Measurements from ENCODE around the gene SFMBT2. TPM values are rescaled to one million over a fixed set of nuclear protein-coding genes. Genes with fewer than 3 reads are reported as not detected.

Gene SFMBT2
- total RNA-seq, 3 donors from 2014 or later (not counting 1 experiment from before 2014, with no cell fraction given), result 50.4 to 70.4 (median 52.2) TPM

DNA sequence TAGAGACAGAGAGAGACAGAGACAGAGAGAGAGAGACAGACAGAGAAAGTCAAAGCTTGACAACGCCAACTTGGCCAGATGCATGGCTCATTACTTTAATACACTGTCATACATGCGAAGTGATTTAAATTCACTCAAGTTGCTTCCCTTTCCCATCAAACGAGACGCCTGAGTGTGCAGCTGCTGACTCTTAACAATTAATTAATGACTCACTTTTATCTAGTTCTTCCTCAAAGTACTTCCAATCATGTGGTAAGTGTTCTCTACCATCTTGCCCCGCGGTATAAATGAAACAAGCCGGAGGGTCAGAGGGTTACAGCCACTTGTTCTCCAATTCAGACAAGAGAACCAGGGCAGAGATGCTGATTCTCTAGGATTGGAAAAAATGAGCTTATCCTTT is 90.8 kb downstream of the SFMBT2 start:
- Histone ChIP-seq H3K9me3 (ENCODE audit: control insufficient read depth, insufficient read depth, low read length) (peaks cover 4% of the 10 kb centered on the region), H3K27me3 (ENCODE audit: control insufficient read depth, insufficient read depth, low read length) (no peaks in the 10 kb centered on the region), H3K36me3 (ENCODE audit: control insufficient read depth, insufficient read depth, low read length) (no peaks in the 10 kb centered on the region), H3K27ac (ENCODE audit: low read length) (no peak overlapping the region), H3K4me1 (ENCODE audit: control insufficient read depth, insufficient read depth, low read length) (peaks cover 26% of the 10 kb centered on the region), H3K4me3 (ENCODE audit: low read length) (no peak overlapping the region)
- TF ChIP-seq CTCF (IDR thresholded peaks at IDR 0.05), result no peak
- intact Hi-C loops (cut with micrococcal nuclease), result no loop called here
- Mint-ChIP-seq H3K27me3 (ENCODE audit: low read depth in 2 of 2) (no peaks in the 10 kb centered on the region), H3K36me3 (no peaks in the 10 kb centered on the region), H3K9me3 (peaks cover 0 to 3% of the 10 kb centered on the region in 2 donors), H3K4me1 (peaks cover 56 to 58% of the 10 kb centered on the region in 2 donors), H3K27ac (peak overlapping the region; percentile 28 to 44), H3K4me3 (peak overlapping the region; percentile 7)
- 87% methylated on average over 7 of the region's 7 CpGs for WGBS (ENCODE audit: insufficient coverage)
- no peak for DNase-seq
- no peak for ATAC-seq

GRCh38 chr10:7319632-7320031 is 91.2 kb downstream of the SFMBT2 start:
- H3K36me3 ChIP-seq (ENCODE audit: control insufficient read depth, insufficient read depth, low read length), result no peaks in the 10 kb centered on the region
- DNase-seq (no peak), ATAC-seq (no peak)
- peaks cover 4% of the 10 kb centered on the region for H3K9me3 ChIP-seq (ENCODE audit: control insufficient read depth, insufficient read depth, low read length)
- H3K27ac ChIP-seq (ENCODE audit: low read length), result no peak overlapping the region
- intact Hi-C loops (cut with micrococcal nuclease), result loop anchor here (5.0 kb wide), 2 partner anchors 47 to 62 kb away; no protein-coding TSS in a partner anchor
- TF ChIP-seq CTCF (IDR thresholded peaks at IDR 0.05), result no peak
- H3K4me1 Mint-ChIP-seq, result peaks cover 61 to 62% of the 10 kb centered on the region in 2 donors
- H3K27me3 ChIP-seq (ENCODE audit: control insufficient read depth, insufficient read depth, low read length), result no peaks in the 10 kb centered on the region
- H3K4me1 ChIP-seq (ENCODE audit: control insufficient read depth, insufficient read depth, low read length), result peaks cover 28% of the 10 kb centered on the region
- peak overlapping the region; percentile 7 for H3K4me3 Mint-ChIP-seq
- peak overlapping the region; percentile 28 to 44 for H3K27ac Mint-ChIP-seq
- no peaks in the 10 kb centered on the region for H3K36me3 Mint-ChIP-seq
- H3K4me3 ChIP-seq (ENCODE audit: low read length), result no peak overlapping the region
- no peaks in the 10 kb centered on the region for H3K27me3 Mint-ChIP-seq (ENCODE audit: low read depth in 2 of 2)
- peaks cover 0 to 3% of the 10 kb centered on the region in 2 donors for H3K9me3 Mint-ChIP-seq

- H3K4me3 Mint-ChIP-seq, result peak overlapping the region; percentile 73
Measured at GRCh38 chr10:7318836-7319235, 92.0 kb downstream of the SFMBT2 start.

More at GRCh38 chr10:7318836-7319235, 92.0 kb downstream of the SFMBT2 start:
- 25% methylated on average over 9 of the region's 9 CpGs for WGBS (ENCODE audit: insufficient coverage)
- ATAC-seq, result no peak
- Histone ChIP-seq H3K4me3 (ENCODE audit: low read length) (no peak overlapping the region), H3K9me3 (ENCODE audit: control insufficient read depth, insufficient read depth, low read length) (peaks cover 4% of the 10 kb centered on the region), H3K36me3 (ENCODE audit: control insufficient read depth, insufficient read depth, low read length) (no peaks in the 10 kb centered on the region), H3K4me1 (ENCODE audit: control insufficient read depth, insufficient read depth, low read length) (peaks cover 31% of the 10 kb centered on the region), H3K27me3 (ENCODE audit: control insufficient read depth, insufficient read depth, low read length) (no peaks in the 10 kb centered on the region), H3K27ac (ENCODE audit: low read length) (no peak overlapping the region)
- Mint-ChIP-seq H3K36me3 (no peaks in the 10 kb centered on the region), H3K27ac (peak overlapping the region; percentile 28 to 44), H3K9me3 (peaks cover 0 to 3% of the 10 kb centered on the region in 2 donors), H3K27me3 (ENCODE audit: low read depth in 2 of 2) (no peaks in the 10 kb centered on the region), H3K4me1 (peaks cover 55 to 62% of the 10 kb centered on the region in 2 donors)
- intact Hi-C loops (cut with micrococcal nuclease), result loop anchor here (5.0 kb wide), 2 partner anchors 47 to 62 kb away; no protein-coding TSS in a partner anchor
- TF ChIP-seq CTCF (IDR thresholded peaks at IDR 0.05), result no peak
- no peak for DNase-seq

Measured in natural killer cell (primary cell).